DMS153 treated with DMSO at 0.1 percent for 48 hours (cell line): ENCODE results near the gene BEND7.
"Not testable (repeated sequence)": the region's sequence is repeated elsewhere in the genome, so short reads cannot be mapped to it uniquely, and the experiment has no call there.

Source experiments
- DNase-seq: peaks from one replicate; lab custom pipeline; 2025; ENCODE audit not compliant: unreplicated experiment; lab: John Stamatoyannopoulos, UW

The BEND7 gene

DNA sequence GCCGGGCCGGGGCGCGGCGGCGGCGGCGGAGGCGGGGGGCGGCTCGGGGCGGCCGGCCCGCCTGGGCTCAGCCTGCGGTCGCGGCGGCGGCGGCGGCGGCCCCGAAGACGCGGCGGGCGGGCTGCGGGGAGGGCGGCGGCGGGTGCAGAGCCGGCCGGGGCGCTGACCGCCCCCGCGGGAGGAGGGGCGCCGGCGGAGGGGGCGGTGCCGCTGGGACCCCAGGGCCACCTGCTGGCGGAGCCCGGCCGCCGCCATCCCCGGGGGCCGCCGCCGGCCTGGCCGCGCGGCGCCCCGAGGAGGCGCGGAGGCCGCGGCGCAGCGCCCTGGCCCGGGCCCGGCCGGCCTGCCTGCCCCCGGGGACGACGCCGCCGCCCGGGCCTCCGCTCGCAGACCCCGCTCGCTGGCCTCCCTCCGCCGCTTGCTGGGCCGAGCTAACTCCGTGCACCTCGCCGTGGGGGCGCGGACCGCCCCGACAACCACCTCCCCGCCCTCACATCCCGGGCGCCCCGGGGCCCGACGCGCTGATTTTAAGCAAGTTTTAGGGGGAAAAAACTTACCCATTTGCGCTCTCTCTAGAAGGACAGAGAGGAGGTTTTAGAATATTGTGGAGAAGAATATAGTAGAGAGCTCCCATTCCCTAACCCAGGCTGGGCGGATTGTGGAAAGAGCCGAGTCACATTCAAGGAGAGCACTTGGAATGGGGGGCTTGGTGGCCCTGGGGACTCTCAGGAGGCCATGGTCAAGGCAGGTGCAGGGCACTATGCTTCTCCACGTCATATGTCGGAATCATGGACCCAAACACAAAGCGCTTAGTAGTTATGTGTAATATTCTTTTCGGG is at the start of gene BEND7:
BEND7 (minus strand) TSS at position 140 of the 839 bp plus-strand sequence. CDS start 481 bp downstream, outside the sequence.
- DNase-seq: no peak

DNA sequence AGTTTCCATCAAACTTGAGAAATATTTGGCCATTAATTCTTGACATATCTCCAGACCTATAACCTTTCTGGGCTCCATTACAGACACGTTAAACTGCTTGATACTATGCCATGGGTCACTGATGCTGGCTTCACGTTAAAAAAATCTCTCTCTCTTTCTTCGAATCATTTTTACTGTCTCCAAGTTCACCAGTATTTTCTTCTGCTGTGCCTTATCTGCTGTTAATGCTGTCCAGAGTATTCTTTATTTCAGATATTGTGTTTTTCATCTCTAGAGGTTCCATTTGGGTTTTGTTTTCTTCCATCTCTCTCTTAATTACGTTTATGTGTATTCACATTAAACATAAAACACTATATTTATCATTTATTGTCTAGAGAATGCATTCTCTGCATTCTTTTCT is 45.1 kb upstream of the BEND7 start:
- DNase-seq: no peak

DNA sequence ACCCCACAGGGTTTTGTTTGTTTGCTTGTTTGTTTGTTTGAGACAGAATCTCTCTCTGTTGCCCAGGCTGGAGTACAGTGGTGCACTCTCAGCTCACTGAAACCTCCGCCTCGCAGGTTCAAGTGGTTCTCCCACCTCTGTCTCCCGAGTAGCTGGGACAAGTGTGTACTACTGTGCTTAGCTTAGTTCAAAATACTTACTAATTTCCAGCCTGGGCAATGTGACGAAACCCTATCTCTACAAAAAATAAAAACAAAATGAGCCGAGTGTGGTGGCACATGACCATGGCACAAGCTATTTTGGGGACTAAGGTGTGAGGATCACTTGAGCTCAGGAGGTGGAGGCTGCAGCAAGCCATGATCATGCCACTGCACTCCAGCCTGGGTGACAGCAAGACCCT is 42.7 kb upstream of the BEND7 start:
- no peak for DNase-seq

- DNase-seq: no peak
Measured at GRCh38 chr10:13567030-13567429, 38.2 kb upstream of the BEND7 start.

DNA sequence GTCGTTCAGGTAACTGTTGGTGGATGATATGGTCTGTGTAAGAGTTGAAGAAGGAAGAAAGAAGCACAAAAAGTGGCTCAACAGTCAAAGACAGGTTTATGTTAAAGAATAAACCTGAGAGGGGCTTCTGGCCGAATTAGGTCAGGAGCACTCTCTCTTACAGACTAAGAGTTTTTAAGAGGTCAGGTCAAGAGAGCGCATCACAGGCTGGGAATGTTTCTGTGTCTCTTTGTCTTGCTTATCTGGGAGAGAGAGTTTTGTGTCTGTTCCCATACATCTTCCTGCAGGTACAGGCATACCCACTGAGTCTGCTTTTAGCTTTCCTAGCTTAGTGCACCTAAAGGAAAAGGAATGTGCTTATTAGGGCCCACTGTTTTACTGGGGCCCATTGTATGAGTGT is 35.8 kb upstream of the BEND7 start:
- DNase-seq: no peak

- DNase-seq: no peak
Measured at GRCh38 chr10:13563481-13564445, 34.9 kb upstream of the BEND7 start.

GRCh38 chr10:13560597-13560996 is 31.8 kb upstream of the BEND7 start:
- no peak for DNase-seq

DNA sequence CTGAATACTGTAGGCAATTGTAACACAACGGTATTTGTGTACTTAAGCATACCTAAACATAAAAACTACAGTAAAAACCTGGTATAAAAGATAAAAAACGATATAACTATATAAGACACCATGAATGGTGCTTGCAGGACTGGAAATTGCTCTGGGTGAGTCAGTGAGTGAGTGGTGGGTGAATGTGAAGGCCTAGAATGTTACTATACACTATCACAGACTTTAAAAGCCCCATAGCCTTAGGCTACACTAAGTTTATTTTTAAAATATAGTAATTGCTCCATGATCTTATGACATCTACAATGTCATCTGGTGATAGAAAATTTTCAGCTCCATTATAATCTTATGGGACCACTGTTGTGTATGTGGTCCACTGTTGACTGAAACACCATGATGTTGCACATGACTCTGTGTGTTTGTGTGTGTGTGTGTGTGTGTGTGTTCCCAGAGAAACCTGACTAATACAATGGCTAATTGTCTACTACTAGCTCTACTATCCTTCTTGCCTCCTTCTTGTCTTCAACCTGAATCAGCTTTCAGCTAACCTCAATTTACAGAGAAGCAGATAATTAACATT is 30.4 kb upstream of the BEND7 start:
- no peak for DNase-seq

DNA sequence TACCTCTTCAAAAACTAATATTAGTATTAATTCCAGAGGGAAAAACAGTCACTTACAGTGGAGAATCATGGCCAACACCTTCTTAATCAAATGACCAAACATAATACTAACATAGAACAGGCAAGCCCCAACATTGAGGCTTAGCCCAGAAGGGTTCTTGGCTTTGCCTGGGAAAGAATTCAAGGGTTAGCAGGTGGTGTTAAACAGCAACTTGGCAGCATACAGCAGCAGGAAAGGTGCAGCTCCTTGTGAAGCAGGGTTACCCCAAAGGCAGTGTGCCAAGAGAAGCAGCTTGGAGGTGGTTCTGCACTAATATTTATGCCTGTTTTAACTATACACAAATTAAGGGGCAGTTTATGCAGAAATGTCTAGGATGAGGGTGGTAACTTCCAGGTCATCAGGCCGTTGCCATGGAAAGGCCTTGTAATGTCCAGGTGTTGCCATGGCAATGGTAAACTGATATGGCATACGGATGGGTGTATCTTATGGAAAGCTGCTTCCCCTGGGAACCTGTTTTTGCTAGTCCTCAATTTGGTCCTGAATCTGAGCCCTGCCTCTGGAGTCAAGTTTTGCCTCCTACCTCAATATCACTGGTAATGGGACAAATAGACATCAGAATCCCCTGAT is 27.2 kb upstream of the BEND7 start:
- no peak for DNase-seq

DNA sequence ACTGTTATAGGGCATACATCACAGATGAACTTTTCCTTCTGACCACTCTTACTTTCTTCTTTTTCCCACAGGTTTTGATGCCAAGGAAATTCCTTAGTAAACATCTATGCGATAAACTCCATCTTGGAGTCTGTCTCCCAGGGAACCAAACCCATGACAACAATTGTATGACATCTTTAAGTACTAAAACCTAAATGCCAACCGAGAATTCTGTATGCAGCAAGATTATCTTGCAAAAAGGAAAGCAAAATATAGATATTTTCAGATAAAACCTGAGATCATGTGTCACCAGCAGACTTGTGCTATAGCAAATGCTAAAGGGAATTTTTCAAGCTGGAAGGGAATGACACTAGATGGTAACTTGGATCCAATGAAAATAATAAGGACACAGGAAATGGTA is 22.0 kb upstream of the BEND7 start:
- no peak for DNase-seq

GRCh38 chr10:13542533-13542932 is 13.7 kb upstream of the BEND7 start:
- DNase-seq: no peak

DNA sequence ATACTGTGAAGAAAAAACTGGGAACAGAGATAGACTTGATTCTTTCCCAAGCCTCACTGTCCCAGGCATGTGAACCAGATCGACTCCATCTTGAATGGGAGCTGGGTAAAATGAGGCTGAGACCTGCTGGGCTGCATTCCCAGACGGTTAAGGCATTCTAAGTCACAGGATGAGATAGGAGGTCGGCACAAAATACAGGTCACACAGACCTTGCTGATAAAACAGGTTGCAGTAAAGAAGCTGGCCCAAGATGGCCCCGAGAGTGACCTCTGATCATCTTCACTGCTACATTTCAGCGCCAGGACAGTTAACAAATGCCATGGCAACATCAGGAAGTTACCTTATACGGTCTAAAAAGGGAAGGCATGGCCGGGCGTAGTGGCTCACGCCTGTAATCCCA is 9.2 kb upstream of the BEND7 start:
- not testable (repeated sequence) for DNase-seq

DNA sequence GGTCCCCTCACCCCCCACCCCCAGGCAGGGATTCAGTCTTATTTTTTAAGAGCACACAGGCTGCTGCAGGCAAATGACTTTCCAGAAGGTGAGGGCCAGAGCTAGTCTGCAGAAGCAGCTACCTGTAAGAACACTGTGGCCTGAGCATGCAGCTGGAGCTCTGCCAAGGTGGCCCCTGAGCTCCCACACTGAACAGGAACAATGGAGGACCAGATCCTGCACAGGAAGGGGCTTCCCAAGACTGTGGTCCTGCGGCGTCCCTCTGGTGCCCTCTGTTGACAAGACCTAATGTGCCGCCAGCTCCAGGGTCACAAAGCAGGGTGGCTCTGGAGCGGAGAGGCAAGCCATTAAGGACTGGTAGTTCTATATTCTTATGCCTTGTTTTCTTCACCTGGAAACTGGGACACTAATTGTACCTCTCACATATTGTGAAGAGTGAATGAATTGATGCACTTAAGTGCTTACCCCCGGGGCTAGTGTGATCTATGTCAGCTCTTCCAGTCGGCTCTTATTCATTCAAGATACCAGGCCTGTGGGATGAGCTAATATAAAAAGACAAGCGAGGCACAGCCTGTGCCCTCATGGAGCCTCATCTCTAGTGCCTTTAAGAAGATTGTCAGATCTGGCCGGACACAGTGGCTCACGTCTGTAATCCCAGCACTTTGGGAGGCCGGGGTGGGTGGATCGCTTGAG is 8.0 kb upstream of the BEND7 start:
- no peak for DNase-seq

GRCh38 chr10:13535346-13535745 is 6.5 kb upstream of the BEND7 start:
- no peak for DNase-seq

DNA sequence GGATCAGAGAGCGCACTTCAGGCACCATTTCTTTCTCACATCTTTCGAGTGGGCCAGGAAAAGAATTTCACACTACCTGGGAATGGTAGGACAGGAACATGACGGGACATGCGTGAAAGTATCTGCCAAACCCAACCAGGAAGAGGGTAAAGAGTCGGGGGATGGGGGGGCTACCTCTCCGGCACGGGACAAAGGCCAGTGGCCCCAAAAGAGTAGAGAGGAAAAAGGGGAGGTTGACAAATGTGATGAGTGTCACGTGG is 830 bp upstream of the BEND7 start:
- no peak for DNase-seq

- DNase-seq: no peak
Measured at GRCh38 chr10:13528123-13528874, 515 bp downstream of the BEND7 start.

GRCh38 chr10:13527864-13528122 is 1.0 kb downstream of the BEND7 start:
- no peak for DNase-seq

- DNase-seq: no peak
Measured at GRCh38 chr10:13526948-13527863, 1.6 kb downstream of the BEND7 start.

GRCh38 chr10:13525663-13526062 is 3.2 kb downstream of the BEND7 start:
- no peak for DNase-seq
